H1 (cell line): ENCODE measurements around the gene UBN1. TPM values are rescaled to one million over a fixed set of nuclear protein-coding genes. Genes with fewer than 3 reads are reported as not detected.

Experiments
- CTCF ChIA-PET: fragments of 300-600 bp; sonication (Branson Sonifier 250); formaldehyde crosslinking; loops from one replicate; lab custom pipeline; 2021; ENCODE audit not compliant: partially characterized antibody; lab: Charles Lee
- POLR2A ChIA-PET: fragments of 300-600 bp; sonication (Branson Sonifier 250); formaldehyde crosslinking; loops from one replicate; lab custom pipeline; 2021; ENCODE audit warnings: inconsistent platforms; ENCODE audit not compliant: partially characterized antibody; lab: Charles Lee
- DNase-seq, 2 experiments: peaks; one replicate each; pipeline versions ENCODE4 v3.0.0 to v3.0.0-alpha.2; 2010 to 2022; ENCODE audit warnings: low spot score in 2 of 2, low read depth in 1 of 2, mixed read lengths in 1 of 2
- FAIRE-seq: peaks from 2 replicates; lab custom pipeline; 2011; peaks lifted over from hg19 to GRCh38; lab: Jason Lieb, UNC
- H2AFZ ChIP-seq: 2 replicates; pipeline ENCODE4 v1.8.1; 2012; ENCODE audit warnings: low read length, inconsistent platforms
- H2AK5ac ChIP-seq: 2 replicates; pipeline ENCODE4 v1.6.1; 2013; ENCODE audit warnings: low read depth, low read length
- H2BK120ac ChIP-seq: replicated peaks from 2 replicates; pipeline ENCODE3; 2013; ENCODE audit warnings: low read depth, low read length, inconsistent platforms
- H2BK12ac ChIP-seq: 2 replicates; pipeline ENCODE4 v1.6.1; 2013; ENCODE audit warnings: low read depth, low read length
- H2BK15ac ChIP-seq: 2 replicates; pipeline ENCODE4 v1.6.1; 2013; ENCODE audit warnings: low read length
- H2BK20ac ChIP-seq: 2 replicates; pipeline ENCODE4 v1.6.1; 2013; ENCODE audit warnings: low read length
- H2BK5ac ChIP-seq: 2 replicates; pipeline ENCODE4 v1.6.1; 2013; ENCODE audit warnings: low read depth, low read length
- H3K14ac ChIP-seq: 2 replicates; pipeline ENCODE4 v1.6.1; 2013; ENCODE audit warnings: inconsistent platforms; ENCODE audit not compliant: insufficient read length
- H3K18ac ChIP-seq: 2 replicates; pipeline ENCODE4 v1.6.1; 2013; ENCODE audit warnings: low read length; ENCODE audit errors: extremely low read depth
- H3K23ac ChIP-seq: 2 replicates; pipeline ENCODE4 v1.6.1; 2013; ENCODE audit warnings: inconsistent platforms; ENCODE audit not compliant: insufficient read length
- H3K23me2 ChIP-seq: 2 replicates; pipeline ENCODE4 v1.6.1; 2013; ENCODE audit warnings: low read depth, low read length
- H3K27ac ChIP-seq: 2 replicates; pipeline ENCODE4 v1.6.1; 2011; ENCODE audit warnings: low read depth, low read length, inconsistent platforms
- H3K27me3 ChIP-seq, 4 experiments: replicated peaks in 1 of 4; 1 replicate in 1 of 4; 2 replicates in 3 of 4; pipeline versions ENCODE4 v1.6.1 to v1.8.1; 2011 to 2013; ENCODE audit warnings: low read length in 3 of 4, mild to moderate bottlenecking in 3 of 4, inconsistent platforms in 2 of 4, mixed read lengths in 2 of 4, moderate library complexity in 1 of 4; ENCODE audit not compliant: control insufficient read depth in 3 of 4, insufficient read depth in 3 of 4; ENCODE audit errors: extremely low read depth in 1 of 4
- H3K36me3 ChIP-seq, 4 experiments: 2 replicates each; pipeline versions ENCODE4 v1.6.1 to v1.8.1; 2011 to 2013; ENCODE audit warnings: mild to moderate bottlenecking in 4 of 4, low read length in 3 of 4, moderate library complexity in 2 of 4, control low read depth in 1 of 4, inconsistent platforms in 1 of 4; ENCODE audit not compliant: insufficient read depth in 4 of 4, control insufficient read depth in 2 of 4
- H3K4ac ChIP-seq: replicated peaks from 2 replicates; pipeline ENCODE3; 2013; ENCODE audit warnings: low read length, low read depth, mixed read lengths, inconsistent platforms; ENCODE audit not compliant: insufficient read length
- H3K4me1 ChIP-seq, 4 experiments: replicated peaks in 1 of 4; 1 replicate in 1 of 4; 2 replicates in 3 of 4; pipeline versions ENCODE4 v1.6.1 to v1.8.1; 2011 to 2013; ENCODE audit warnings: low read length in 3 of 4, inconsistent platforms in 2 of 4, mixed read lengths in 1 of 4; ENCODE audit not compliant: insufficient read depth in 4 of 4, control insufficient read depth in 3 of 4
- H3K4me2 ChIP-seq, 2 experiments: 2 replicates each; pipeline versions ENCODE4 v1.6.1 to v1.8.1; 2011 to 2013; ENCODE audit warnings: low read depth in 2 of 2, low read length in 2 of 2, control low read depth in 1 of 2, inconsistent platforms in 1 of 2, mild to moderate bottlenecking in 1 of 2; ENCODE audit not compliant: insufficient read depth in 1 of 2
- H3K4me3 ChIP-seq, 4 experiments: fragments of 200-600, 300-600 bp in 1 of 4; sonication (generic), shearing (Covaris generic), sonication (Bioruptor Twin) in 1 of 4; 2 replicates each; pipeline versions ENCODE4 v1.5.1 to v1.8.1; 2011 to 2016; ENCODE audit warnings: low read length in 4 of 4, low read depth in 3 of 4, control low read depth in 2 of 4, inconsistent platforms in 2 of 4, mild to moderate bottlenecking in 2 of 4, mixed read lengths in 1 of 4, moderate library complexity in 1 of 4; ENCODE audit not compliant: insufficient read depth in 2 of 4; ENCODE audit errors: extremely low read depth in 1 of 4
- H3K56ac ChIP-seq: replicated peaks from 2 replicates; pipeline ENCODE3; 2013; ENCODE audit warnings: low read depth, mild to moderate bottlenecking, mixed read lengths, low read length, inconsistent platforms; ENCODE audit not compliant: insufficient read length
- H3K79me1 ChIP-seq: 2 replicates; pipeline ENCODE4 v1.6.1; 2013; ENCODE audit warnings: low read depth, low read length, control low read depth
- H3K79me2 ChIP-seq, 2 experiments: 2 replicates each; pipeline versions ENCODE4 v1.6.1 to v1.8.1; 2012 to 2013; ENCODE audit warnings: low read length in 2 of 2, mild to moderate bottlenecking in 2 of 2, inconsistent platforms in 1 of 2; ENCODE audit not compliant: insufficient read depth in 2 of 2, control insufficient read depth in 1 of 2
- H3K9ac ChIP-seq, 4 experiments: replicated peaks in 1 of 4; 1 replicate in 1 of 4; 2 replicates in 3 of 4; pipeline versions ENCODE4 v1.6.1 to v1.8.1; 2011 to 2013; ENCODE audit warnings: low read depth in 3 of 4, low read length in 3 of 4, control low read depth in 2 of 4, mild to moderate bottlenecking in 2 of 4, moderate library complexity in 2 of 4, inconsistent platforms in 1 of 4; ENCODE audit errors: extremely low read depth in 1 of 4
- H3K9me3 ChIP-seq, 2 experiments: 2 replicates each; pipeline versions ENCODE4 v1.6.1 to v1.8.1; 2012 to 2013; ENCODE audit warnings: mild to moderate bottlenecking in 2 of 2, moderate library complexity in 2 of 2, control low read depth in 1 of 2, inconsistent platforms in 1 of 2, low read depth in 1 of 2, low read length in 1 of 2, mixed read lengths in 1 of 2; ENCODE audit not compliant: insufficient read depth in 2 of 2
- H4K20me1 ChIP-seq, 2 experiments: replicated peaks in 1 of 2; 2 replicates each; pipeline versions ENCODE3 to v1.8.1; 2011 to 2013; ENCODE audit warnings: inconsistent platforms in 2 of 2, low read length in 2 of 2, mild to moderate bottlenecking in 1 of 2; ENCODE audit not compliant: insufficient read depth in 2 of 2, control insufficient read depth in 1 of 2
- H4K5ac ChIP-seq: 2 replicates; pipeline ENCODE4 v1.6.1; 2013; ENCODE audit warnings: low read length, low read depth, mixed read lengths, inconsistent platforms; ENCODE audit not compliant: insufficient read length
- H4K8ac ChIP-seq: 2 replicates; pipeline ENCODE4 v1.8.0; 2013; ENCODE audit warnings: mild to moderate bottlenecking, moderate library complexity, low read length, inconsistent platforms; ENCODE audit not compliant: insufficient read depth; ENCODE audit errors: extremely low read depth
- H4K91ac ChIP-seq: replicated peaks from 2 replicates; pipeline ENCODE3; 2013; ENCODE audit warnings: low read length, mixed read lengths, inconsistent platforms; ENCODE audit not compliant: insufficient read length
- CEBPB ChIP-seq: IDR thresholded peaks from 2 replicates; pipeline ENCODE4 v1.6.1; 2012; ENCODE audit warnings: low read depth, low read length
- FOSL1 ChIP-seq: IDR thresholded peaks from 2 replicates; pipeline ENCODE4 v1.6.1; 2011; ENCODE audit warnings: mild to moderate bottlenecking, low read depth, low read length, moderate library complexity; ENCODE audit not compliant: insufficient read depth
- GABPA ChIP-seq: IDR thresholded peaks from 2 replicates; pipeline ENCODE4 v1.6.1; 2011; ENCODE audit warnings: mild to moderate bottlenecking, low read length, moderate library complexity, borderline replicate concordance; ENCODE audit not compliant: insufficient read depth
- GTF2F1 ChIP-seq: IDR thresholded peaks from 2 replicates; pipeline ENCODE4 v1.6.1; 2012; ENCODE audit warnings: low read depth, low read length, improper control_type of control experiment, borderline replicate concordance
- JUN ChIP-seq: IDR thresholded peaks from 2 replicates; pipeline ENCODE4 v1.6.1; 2011; ENCODE audit warnings: low read depth, mild to moderate bottlenecking, improper control_type of control experiment, low read length
- KDM5A ChIP-seq: fragments of 200-600 bp; IDR thresholded peaks from 2 replicates; pipeline ENCODE4 v1.7.1; 2012; ENCODE audit warnings: mild to moderate bottlenecking, low read length, inconsistent platforms, mixed read lengths
- NRF1 ChIP-seq: IDR thresholded peaks from 2 replicates; pipeline ENCODE4 v1.6.1; 2011; ENCODE audit warnings: mild to moderate bottlenecking, low read depth, low read length, improper control_type of control experiment
- POU5F1 ChIP-seq: IDR thresholded peaks from 2 replicates; pipeline ENCODE4 v1.6.1; 2011; ENCODE audit warnings: low read depth, mild to moderate bottlenecking, low read length, moderate library complexity
- SP1 ChIP-seq: IDR thresholded peaks from 2 replicates; pipeline ENCODE4 v1.6.1; 2011; ENCODE audit warnings: low read depth, low read length
- SUZ12 ChIP-seq: fragments of 200-600 bp; sonication (generic); IDR thresholded peaks from 2 replicates; pipeline ENCODE4 v1.6.1; 2012; ENCODE audit warnings: mild to moderate bottlenecking, inconsistent platforms, low read length, moderate library complexity, mixed read lengths
- TEAD4 ChIP-seq: IDR thresholded peaks from 2 replicates; pipeline ENCODE4 v1.6.1; 2012; ENCODE audit warnings: low read depth, low read length, inconsistent platforms, mixed read lengths
- WGBS, 2 experiments: shearing (Covaris generic) in 1 of 2; methylation state at CpG; one replicate each; pipeline versions ENCODE4 v1.1.6 to v1.1.7; 2013 to 2015; ENCODE audit warnings: low lambda C conversion rate in 2 of 2, mixed read lengths in 2 of 2, inconsistent platforms in 1 of 2, low coverage in 1 of 2, missing lambda C conversion rate in 1 of 2; ENCODE audit not compliant: insufficient replicate concordance in 2 of 2, insufficient coverage in 1 of 2, insufficient read length in 1 of 2; ENCODE audit errors: extremely low coverage in 1 of 2, missing lambda C conversion rate in 1 of 2; 5-methylcytosine and 5-hydroxymethylcytosine counted together
- polyA plus RNA-seq, 7 experiments: library from polyadenylated mRNA; depleted of rRNA in 3 of 7; stranded (reverse) in 5 of 7; unstranded in 2 of 7; fragments of >200 nt in 5 of 7; fragments of 200-250 nt in 2 of 7; gene quantifications; 1 replicate in 5 of 7; 2 replicates in 1 of 7; 4 replicates in 1 of 7; pipeline versions ENCODE4 v1.2.1 to v1.2.3, GENCODE V29; 2011 to 2013; ENCODE audit warnings: missing spikeins in 2 of 7, mixed read lengths in 2 of 7
- total RNA-seq: library from RNA; stranded (reverse); fragmentation: NEBNext Ultra II Directional; extraction: Animal tissue kit (Norgen Biotek cat#: 25700); gene quantifications from 2 replicates; pipeline ENCODE4 v1.2.1, GENCODE V29; 2021
- TF ChIP-seq, protein P1 (sequence below): IDR thresholded peaks from 2 replicates; pipeline ENCODE4 v1.6.1; 2012; ENCODE audit warnings: inconsistent platforms

UBN1 gene
- total and polyA plus RNA-seq, 2 of the 8 experiments (the other 6 are each of a cell fraction or from before 2014, with no cell fraction given), result 16.2 to 37.0 TPM

DNA sequence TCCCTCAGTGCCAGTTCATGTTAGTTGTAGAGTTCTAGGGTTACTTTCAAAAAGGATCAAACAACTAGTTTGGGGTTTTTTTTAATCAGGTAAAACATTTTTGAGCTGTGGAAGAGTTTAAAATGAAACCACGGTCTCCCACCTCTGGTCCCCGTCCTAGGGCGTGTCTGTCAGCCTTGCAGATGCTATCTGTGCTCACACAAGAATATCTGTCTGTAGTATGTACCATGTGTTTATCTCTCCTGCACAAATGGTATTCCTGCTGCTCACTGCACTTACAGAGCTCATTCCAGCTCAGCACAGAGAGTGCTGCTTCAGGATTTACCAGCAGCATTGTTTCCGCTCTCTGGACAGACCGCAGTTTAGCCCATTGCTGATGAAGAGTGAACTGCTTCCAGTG is 38.9 kb downstream of the UBN1 start:
- no peak overlapping the region for H3K23ac ChIP-seq
- 96% methylated on average over 5 of the region's 5 CpGs; no CpG with 5 or more reads in 1 of the 2 experiments for WGBS, 2 experiments
- no peak overlapping the region for H3K4ac ChIP-seq
- FAIRE-seq (no peak), DNase-seq (no peak)
- no peak overlapping the region for H2BK15ac ChIP-seq
- H3K56ac ChIP-seq, result no peak overlapping the region
- H3K4me1 ChIP-seq, result no peaks in the 10 kb centered on the region
- H3K9ac ChIP-seq, result no peak overlapping the region
- H2BK5ac ChIP-seq, result no peak overlapping the region
- ChIA-PET POLR2A (interaction anchor here (1.7 kb wide), 1 partner anchor 19 kb away, joined by 4 read pairs; no protein-coding TSS in a partner anchor), CTCF (interaction anchor here (0.8 to 1.0 kb wide), 2 partner anchors 32 to 55 kb away, joined by 3 read pairs; no protein-coding TSS in a partner anchor)
- H3K36me3 ChIP-seq, result peaks cover 11 to 71% (median 48%) of the 10 kb centered on the region in 4 experiments; a peak in 7 of 8 replicates
- H3K14ac ChIP-seq, result no peak overlapping the region
- no peak overlapping the region for H2AK5ac ChIP-seq
- no peaks in the 10 kb centered on the region for H3K79me2 ChIP-seq
- no peaks in the 10 kb centered on the region for H3K23me2 ChIP-seq
- no peak overlapping the region for H2AFZ ChIP-seq
- no peaks in the 10 kb centered on the region for H3K79me1 ChIP-seq
- no peak overlapping the region for H3K27ac ChIP-seq
- no peak overlapping the region for H2BK20ac ChIP-seq
- no peaks in the 10 kb centered on the region for H3K9me3 ChIP-seq
- no peak overlapping the region for H3K4me2 ChIP-seq
- H3K4me3 ChIP-seq, result no peak overlapping the region
- no peak overlapping the region for H2BK120ac ChIP-seq
- H4K5ac ChIP-seq, result no peak overlapping the region
- TF ChIP-seq KDM5A (no peak), SP1 (no peak), GTF2F1 (no peak), TEAD4 (no peak), FOSL1 (no peak), JUN (no peak), GABPA (no peak), NRF1 (no peak), SUZ12 (no peak), POU5F1 (no peak), CEBPB (no peak)
- TF ChIP-seq, protein P1, sequence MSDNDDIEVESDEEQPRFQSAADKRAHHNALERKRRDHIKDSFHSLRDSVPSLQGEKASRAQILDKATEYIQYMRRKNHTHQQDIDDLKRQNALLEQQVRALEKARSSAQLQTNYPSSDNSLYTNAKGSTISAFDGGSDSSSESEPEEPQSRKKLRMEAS, result no peak
- no peak overlapping the region for H3K18ac ChIP-seq
- peaks cover 3% of the 10 kb centered on the region in 2 experiments for H4K20me1 ChIP-seq
- no peak overlapping the region for H2BK12ac ChIP-seq
- H4K8ac ChIP-seq, result no peak overlapping the region
- no peak overlapping the region for H4K91ac ChIP-seq
- H3K27me3 ChIP-seq, result no peaks in the 10 kb centered on the region
